Fibroblast of pulmonary artery (primary cell): ENCODE measurements around the gene LRRC27.

ENCODE experiments used
- DNase-seq: peaks from one replicate; pipeline ENCODE4 v3.0.0-alpha.2; 2010; ENCODE audit warnings: low read depth
- H3K4me3 ChIP-seq: replicated peaks from 2 replicates; pipeline ENCODE4 v1.5.1; 2011; ENCODE audit warnings: low read depth, mild to moderate bottlenecking, control low read depth, low read length, moderate library complexity
- TF ChIP-seq, protein P1 (sequence below): IDR thresholded peaks from 2 replicates; pipeline ENCODE4 v1.5.1; 2011; ENCODE audit warnings: mild to moderate bottlenecking, control low read depth, low read length, inconsistent platforms; ENCODE audit errors: missing control alignments

LRRC27 gene

DNA sequence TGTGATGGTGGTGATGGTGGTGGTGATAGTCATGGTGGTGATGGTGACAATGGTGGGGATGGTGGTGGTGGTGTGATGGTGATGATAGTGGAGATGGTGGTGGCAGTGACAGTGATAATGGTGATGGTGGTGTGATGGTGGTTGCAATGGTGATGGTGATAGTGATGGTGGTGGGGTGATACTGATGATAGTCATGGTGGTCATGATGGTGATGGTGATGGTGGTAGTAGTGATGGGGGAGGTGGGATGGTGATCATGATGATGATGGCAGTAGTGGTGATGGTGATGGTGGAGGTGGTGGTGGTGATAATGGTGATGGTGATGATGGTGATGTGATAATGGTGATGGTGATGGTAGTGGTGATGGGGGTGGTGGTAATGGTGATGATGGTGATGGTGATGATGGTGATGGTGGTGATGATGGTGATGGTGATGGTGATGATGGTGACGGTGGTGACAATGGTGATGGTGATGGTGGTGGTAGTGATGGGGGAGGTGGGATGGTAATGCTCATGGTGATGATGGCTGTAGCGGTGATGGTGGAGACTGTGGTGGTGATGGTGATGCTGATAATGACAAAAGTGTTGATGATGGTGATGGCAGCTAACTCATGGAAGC lies 60.3 kb downstream of the LRRC27 start:
- H3K4me3 ChIP-seq, result no peak overlapping the region
- TF ChIP-seq, protein P1, sequence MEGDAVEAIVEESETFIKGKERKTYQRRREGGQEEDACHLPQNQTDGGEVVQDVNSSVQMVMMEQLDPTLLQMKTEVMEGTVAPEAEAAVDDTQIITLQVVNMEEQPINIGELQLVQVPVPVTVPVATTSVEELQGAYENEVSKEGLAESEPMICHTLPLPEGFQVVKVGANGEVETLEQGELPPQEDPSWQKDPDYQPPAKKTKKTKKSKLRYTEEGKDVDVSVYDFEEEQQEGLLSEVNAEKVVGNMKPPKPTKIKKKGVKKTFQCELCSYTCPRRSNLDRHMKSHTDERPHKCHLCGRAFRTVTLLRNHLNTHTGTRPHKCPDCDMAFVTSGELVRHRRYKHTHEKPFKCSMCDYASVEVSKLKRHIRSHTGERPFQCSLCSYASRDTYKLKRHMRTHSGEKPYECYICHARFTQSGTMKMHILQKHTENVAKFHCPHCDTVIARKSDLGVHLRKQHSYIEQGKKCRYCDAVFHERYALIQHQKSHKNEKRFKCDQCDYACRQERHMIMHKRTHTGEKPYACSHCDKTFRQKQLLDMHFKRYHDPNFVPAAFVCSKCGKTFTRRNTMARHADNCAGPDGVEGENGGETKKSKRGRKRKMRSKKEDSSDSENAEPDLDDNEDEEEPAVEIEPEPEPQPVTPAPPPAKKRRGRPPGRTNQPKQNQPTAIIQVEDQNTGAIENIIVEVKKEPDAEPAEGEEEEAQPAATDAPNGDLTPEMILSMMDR, result no peak
- no peak for DNase-seq

DNA sequence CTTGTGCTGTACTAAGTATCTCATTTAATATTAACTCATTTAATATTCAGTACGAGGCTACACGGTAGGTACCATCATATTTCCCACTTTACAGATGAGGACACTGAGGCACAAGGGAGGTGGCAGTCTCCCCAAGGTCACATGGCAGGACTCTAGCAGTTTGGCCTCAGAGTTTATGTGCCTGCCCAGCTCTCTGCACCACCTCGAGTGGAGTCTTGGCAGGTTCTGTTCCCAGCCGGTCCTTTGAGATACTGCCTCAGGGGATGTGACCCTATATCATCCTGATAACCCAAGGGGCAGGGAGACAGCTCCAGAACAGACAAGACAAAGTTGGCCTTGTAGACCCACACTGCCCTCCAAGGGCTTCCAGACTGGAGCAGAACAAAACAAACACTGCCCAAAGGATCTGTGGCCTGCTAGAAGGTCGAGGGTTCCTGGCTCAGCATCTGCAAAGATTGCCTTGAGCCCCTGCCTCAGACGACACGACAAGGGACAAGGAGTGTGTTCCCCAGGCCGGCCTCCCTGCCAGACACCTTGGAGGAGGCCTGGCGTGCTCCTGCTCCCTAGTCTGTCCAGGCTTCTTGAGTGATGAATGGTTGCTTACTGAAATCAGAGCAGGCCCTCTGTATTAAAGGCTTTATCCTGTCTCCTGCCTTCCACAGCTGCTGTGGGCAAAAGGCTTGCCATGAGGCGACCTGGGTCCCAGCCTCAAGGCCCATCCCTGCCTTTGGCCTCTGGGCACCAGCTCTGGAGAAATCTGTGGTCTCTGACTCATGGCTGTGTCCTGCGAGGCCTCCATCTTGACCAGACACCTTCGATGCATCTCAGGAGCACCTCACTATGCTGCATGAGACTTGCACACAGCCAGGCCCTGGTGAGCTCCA lies 61.1 kb downstream of the LRRC27 start:
- DNase-seq, result no peak
- H3K4me3 ChIP-seq, result no peak overlapping the region
- TF ChIP-seq, protein P1, result no peak

DNA sequence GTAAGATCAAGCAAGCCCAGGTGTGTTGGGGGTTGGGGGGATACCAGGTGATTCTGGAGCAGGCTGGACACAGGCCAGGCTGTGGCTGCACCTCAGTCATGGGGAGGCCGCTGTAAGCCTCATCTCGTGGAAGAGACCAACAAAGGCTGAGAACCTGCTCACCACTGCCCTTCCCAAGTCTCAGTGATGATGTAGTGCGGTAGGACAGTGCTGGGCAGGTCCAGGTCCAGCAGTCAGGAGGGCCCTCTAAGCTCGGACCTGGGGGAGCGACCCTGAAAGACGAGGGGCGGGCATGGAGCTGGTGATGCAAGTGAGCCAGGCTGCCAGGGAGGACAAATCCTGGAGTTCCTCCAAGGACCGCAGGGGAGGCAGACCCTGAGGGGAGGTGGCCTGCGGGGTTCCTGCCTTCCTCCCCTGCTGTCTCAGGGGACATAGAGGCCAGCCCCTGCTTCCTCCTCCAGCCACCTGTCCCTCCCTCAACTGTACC lies 61.7 kb downstream of the LRRC27 start:
- no peak for DNase-seq
- H3K4me3 ChIP-seq, result no peak overlapping the region
- TF ChIP-seq, protein P1, result no peak

DNA sequence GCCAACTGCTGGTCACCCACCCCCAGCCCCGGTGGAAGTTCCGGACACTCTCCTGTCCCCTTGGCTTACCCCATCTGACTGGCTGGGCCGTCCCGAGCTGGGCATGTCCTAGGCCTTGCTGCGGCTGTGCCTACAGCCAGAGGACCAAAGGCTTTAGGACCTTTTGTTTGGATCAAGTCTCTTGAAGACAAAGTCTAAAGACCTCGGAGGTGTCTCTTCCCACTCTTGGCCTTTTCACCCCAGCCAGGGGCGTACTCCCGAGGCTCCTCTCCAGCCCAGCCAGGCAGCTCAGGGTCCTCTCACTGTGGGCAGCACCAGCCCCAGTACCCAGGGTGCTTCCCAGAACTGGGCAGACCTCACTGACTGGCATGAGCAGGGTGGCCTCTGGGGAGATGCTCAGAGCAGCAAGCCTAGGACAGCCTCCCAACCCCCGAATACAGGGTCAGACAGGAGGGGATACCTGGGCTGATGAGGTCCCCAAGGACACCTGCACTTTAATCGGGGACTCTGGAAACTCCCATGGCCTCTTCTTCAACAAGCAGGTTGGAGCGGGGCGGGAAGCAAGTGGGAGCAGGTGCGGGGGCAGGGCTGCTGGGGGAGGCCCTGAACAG lies 62.3 kb downstream of the LRRC27 start:
- no peak overlapping the region for H3K4me3 ChIP-seq
- DNase-seq, result no peak
- TF ChIP-seq, protein P1, result no peak

DNA sequence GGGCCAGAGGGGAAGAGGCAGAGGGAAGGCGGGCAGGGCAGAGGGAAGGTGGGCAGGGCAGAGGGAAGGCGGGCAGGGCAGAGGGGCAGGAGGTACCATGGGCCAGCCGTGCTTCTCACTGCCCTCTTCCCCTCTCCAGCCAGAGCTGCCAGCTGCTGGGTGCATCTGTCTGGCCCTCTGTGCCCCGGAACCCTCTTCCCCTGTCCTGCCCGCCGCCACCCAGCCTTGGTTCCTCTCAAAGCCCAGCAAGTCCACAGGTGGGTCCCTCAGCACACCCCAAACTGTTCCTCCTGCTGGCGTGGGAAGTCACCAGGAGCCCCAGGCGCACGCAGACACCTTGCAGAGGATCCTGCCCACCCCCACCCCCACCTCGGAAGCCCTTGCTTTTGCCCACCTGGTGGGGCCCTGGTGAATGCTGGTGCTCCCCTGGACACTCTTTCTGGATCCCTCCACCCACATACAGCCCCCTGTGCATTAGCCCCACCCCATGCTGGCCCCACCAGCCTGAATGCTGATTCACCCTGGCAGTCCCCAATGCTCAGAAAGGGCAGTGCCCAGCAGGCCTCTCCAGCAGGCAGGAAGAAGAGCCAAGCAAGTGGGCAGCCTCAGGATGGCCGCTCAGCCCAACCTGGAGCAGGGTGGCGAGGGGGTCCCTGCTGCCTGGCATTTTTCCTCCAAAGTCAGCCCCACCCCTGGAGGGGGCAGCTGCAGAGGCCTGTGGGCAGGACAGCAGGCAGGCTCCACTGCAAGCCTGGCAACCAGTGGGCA lies 63.1 kb downstream of the LRRC27 start:
- no peak for DNase-seq
- H3K4me3 ChIP-seq, result no peak overlapping the region
- TF ChIP-seq, protein P1, result no peak

DNA sequence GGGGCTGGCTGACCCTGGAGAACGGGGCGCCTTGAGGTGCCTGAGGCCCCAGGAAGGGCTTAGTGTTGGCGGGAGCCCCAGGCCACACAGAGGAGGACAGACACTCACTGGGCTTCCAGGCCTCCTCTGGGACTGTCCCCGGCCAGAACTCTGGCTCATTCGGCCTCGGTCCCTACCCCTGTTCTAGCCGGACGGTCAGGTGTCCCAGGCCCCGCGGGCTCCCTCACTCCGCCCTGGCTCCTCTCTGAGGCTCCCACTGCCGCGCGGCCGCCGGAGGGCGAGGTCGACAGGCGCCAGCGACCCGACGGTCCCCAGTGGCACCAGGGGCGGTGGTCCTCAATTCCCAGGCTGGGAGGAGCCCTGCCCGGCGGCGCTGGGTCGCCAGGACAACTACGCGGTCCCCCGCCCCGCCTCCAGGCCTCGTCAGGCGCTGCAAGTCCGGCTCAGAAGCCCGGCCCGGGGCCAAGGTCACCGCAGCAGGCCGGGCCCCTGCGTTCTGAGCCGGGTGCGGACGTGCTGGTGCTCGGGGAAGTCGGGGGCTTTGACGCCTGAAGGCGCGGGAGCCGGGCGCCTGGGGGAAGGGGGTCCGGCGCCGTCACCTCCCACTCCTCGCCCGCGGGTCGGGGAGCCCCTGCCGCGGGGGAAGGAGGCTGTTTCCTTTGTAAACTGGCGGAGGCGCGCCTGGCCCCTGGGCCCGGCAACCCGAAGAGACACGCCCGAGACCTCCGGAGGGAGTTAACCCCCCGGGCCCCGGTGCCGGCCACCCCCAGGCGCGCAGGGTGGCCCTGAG lies 63.9 kb downstream of the LRRC27 start:
- peak; percentile 24 for DNase-seq
- peak overlapping the region; percentile 38 for H3K4me3 ChIP-seq
- TF ChIP-seq, protein P1, result no peak
